SK-N-SH (cell line): ENCODE results near the gene LDB2. TPM values are rescaled to one million over a fixed set of nuclear protein-coding genes. Genes with fewer than 3 reads are reported as not detected.

Experiments used
- CTCF ChIA-PET: fragments of 300-600, 350-600 bp; formaldehyde crosslinking; extraction: SDS; loops from one replicate; lab custom pipeline; 2021; lab: Yijun Ruan, JAX
- POLR2A ChIA-PET: fragments of 350-600 bp; sonication (Branson Sonifier 250); formaldehyde crosslinking; extraction: SDS; loops from one replicate; lab custom pipeline; 2020; ENCODE audit warnings: antibody characterized with exemption, inconsistent platforms; lab: Yijun Ruan, JAX
- DNase-seq: peaks from one replicate; pipeline ENCODE4 v3.0.0; 2012
- H2AFZ ChIP-seq: fragments of 200-600 bp; sonication (generic); 2 replicates; pipeline ENCODE4 v1.8.1; 2016; ENCODE audit warnings: antibody characterized with exemption, mild to moderate bottlenecking, low read depth
- H3F3A ChIP-seq: fragments of 200-600 bp; sonication (generic); replicated peaks from 2 replicates; pipeline ENCODE3; 2016; ENCODE audit warnings: antibody characterized with exemption, mild to moderate bottlenecking; ENCODE audit not compliant: insufficient read depth
- H3K27ac ChIP-seq, 2 experiments: fragments of 200-500 bp in 1 of 2; fragments of 200-600 bp in 1 of 2; sonication (Bioruptor generic) in 1 of 2; sonication (generic), shearing (Covaris generic) in 1 of 2; 2 replicates each; pipeline versions ENCODE4 v1.5.1 to v1.6.1; 2014 to 2016; ENCODE audit warnings: low read depth in 2 of 2, inconsistent platforms in 1 of 2, low read length in 1 of 2, mild to moderate bottlenecking in 1 of 2, mixed read lengths in 1 of 2
- H3K27me3 ChIP-seq: fragments of 200-600 bp; sonication (generic), shearing (Covaris generic); 2 replicates; pipeline ENCODE4 v1.6.1; 2016; ENCODE audit warnings: mixed run types; ENCODE audit not compliant: insufficient read depth
- H3K36me3 ChIP-seq, 2 experiments: fragments of 200-500 bp in 1 of 2; fragments of 200-600 bp in 1 of 2; sonication (Bioruptor generic) in 1 of 2; sonication (generic) in 1 of 2; replicated peaks in 1 of 2; 2 replicates each; pipeline versions ENCODE3 to v1.5.1; 2014 to 2016; ENCODE audit warnings: low read length in 1 of 2, mild to moderate bottlenecking in 1 of 2; ENCODE audit not compliant: insufficient read depth in 2 of 2, control insufficient read depth in 1 of 2
- H3K4me1 ChIP-seq, 2 experiments: fragments of 200-500 bp in 1 of 2; fragments of 200-600 bp in 1 of 2; sonication (Bioruptor generic) in 1 of 2; sonication (generic), shearing (Covaris generic) in 1 of 2; 2 replicates each; pipeline versions ENCODE4 v1.5.1 to v1.6.1; 2014 to 2016; ENCODE audit warnings: low read depth in 1 of 2, low read length in 1 of 2, mixed run types in 1 of 2; ENCODE audit not compliant: insufficient read depth in 2 of 2, control insufficient read depth in 1 of 2
- H3K4me2 ChIP-seq: fragments of 200-600 bp; sonication (generic), shearing (Covaris generic); 2 replicates; pipeline ENCODE4 v1.6.1; 2017; ENCODE audit warnings: mixed run types
- H3K4me3 ChIP-seq, 2 experiments: fragments of 200-500 bp in 1 of 2; fragments of 200-600 bp in 1 of 2; sonication (Bioruptor generic) in 1 of 2; sonication (generic), shearing (Covaris generic) in 1 of 2; 2 replicates each; pipeline versions ENCODE4 v1.5.1 to v1.8.1; 2014 to 2016; ENCODE audit warnings: low read depth in 2 of 2, inconsistent platforms in 1 of 2, low read length in 1 of 2, mild to moderate bottlenecking in 1 of 2, mixed read lengths in 1 of 2, moderate library complexity in 1 of 2
- H3K79me2 ChIP-seq: fragments of 200-600 bp; sonication (generic); 2 replicates; pipeline ENCODE4 v1.8.1; 2017; ENCODE audit warnings: mild to moderate bottlenecking; ENCODE audit not compliant: insufficient read depth
- H3K9ac ChIP-seq: fragments of 200-600 bp; sonication (generic); 2 replicates; pipeline ENCODE4 v1.6.1; 2017; ENCODE audit warnings: mixed run types
- H3K9me2 ChIP-seq: fragments of 200-600 bp; sonication (generic); 2 replicates; pipeline ENCODE4 v1.6.1; 2017; ENCODE audit warnings: mixed run types
- H3K9me3 ChIP-seq: fragments of 200-600 bp; sonication (generic); 2 replicates; pipeline ENCODE4 v1.6.1; 2017; ENCODE audit warnings: mixed run types, mild to moderate bottlenecking, moderate library complexity
- H4K20me1 ChIP-seq: fragments of 200-600 bp; sonication (generic); 2 replicates; pipeline ENCODE4 v1.6.1; 2017; ENCODE audit warnings: mild to moderate bottlenecking, mixed run types; ENCODE audit not compliant: insufficient read depth
- CTCF ChIP-seq: fragments of 200-600 bp; sonication (generic); IDR thresholded peaks from 2 replicates; pipeline ENCODE4 v1.6.1; 2017; ENCODE audit warnings: antibody characterized with exemption, mild to moderate bottlenecking, moderate library complexity
- EP300 ChIP-seq, 2 experiments: IDR thresholded peaks; 2 replicates each; pipeline versions ENCODE4 v1.4.0 to v1.6.1; 2012; ENCODE audit warnings: borderline replicate concordance in 1 of 2, low read depth in 1 of 2, low read length in 1 of 2
- FOSL2 ChIP-seq: IDR thresholded peaks from 2 replicates; pipeline ENCODE4 v1.4.0; 2012; ENCODE audit warnings: low read depth, mild to moderate bottlenecking, moderate library complexity, borderline replicate concordance
- GABPA ChIP-seq: IDR thresholded peaks from 2 replicates; pipeline ENCODE4 v1.4.0; 2012; ENCODE audit warnings: low read depth, mild to moderate bottlenecking
- GATA2 ChIP-seq: sonication (generic); formaldehyde crosslinking; IDR thresholded peaks from 2 replicates; pipeline ENCODE4 v1.5.0; 2020; ENCODE audit warnings: mild to moderate bottlenecking, missing genetic modification reagents
- JUND ChIP-seq: IDR thresholded peaks from 2 replicates; pipeline ENCODE4 v1.4.0; 2012
- MAX ChIP-seq: IDR thresholded peaks from 2 replicates; pipeline ENCODE4 v1.4.0; 2012; ENCODE audit warnings: low read depth
- MEF2A ChIP-seq: IDR thresholded peaks from 2 replicates; pipeline ENCODE4 v1.4.0; 2012; ENCODE audit warnings: low read depth, borderline replicate concordance
- NFIC ChIP-seq: IDR thresholded peaks from 2 replicates; pipeline ENCODE4 v1.4.0; 2012; ENCODE audit warnings: borderline replicate concordance
- PBX3 ChIP-seq: IDR thresholded peaks from 2 replicates; pipeline ENCODE4; 2012
- POLR2AphosphoS5 ChIP-seq: IDR thresholded peaks from 2 replicates; pipeline ENCODE4 v1.6.1; 2012; ENCODE audit warnings: low read depth, low read length
- RAD21 ChIP-seq: IDR thresholded peaks from 2 replicates; pipeline ENCODE4 v1.6.1; 2012; ENCODE audit warnings: mild to moderate bottlenecking, low read length
- REST ChIP-seq: IDR thresholded peaks from 2 replicates; pipeline ENCODE4 v1.6.1; 2012; ENCODE audit warnings: mild to moderate bottlenecking, low read depth, low read length, moderate library complexity
- RFX5 ChIP-seq: IDR thresholded peaks from 2 replicates; pipeline ENCODE4 v1.6.1; 2012; ENCODE audit warnings: mild to moderate bottlenecking, improper control_type of control experiment, low read length
- RXRA ChIP-seq: IDR thresholded peaks from 2 replicates; pipeline ENCODE4 v1.4.0; 2012; ENCODE audit warnings: low read depth, mild to moderate bottlenecking, borderline replicate concordance
- TEAD4 ChIP-seq: IDR thresholded peaks from 2 replicates; pipeline ENCODE4 v1.4.0; 2012; ENCODE audit warnings: mild to moderate bottlenecking, borderline replicate concordance; ENCODE audit not compliant: insufficient read depth
- USF2 ChIP-seq: fragments of 150-350 bp; IDR thresholded peaks from 2 replicates; pipeline ENCODE4 v1.6.1; 2017; ENCODE audit warnings: antibody characterized with exemption, low read length, low read depth, borderline replicate concordance
- ZBTB33 ChIP-seq: IDR thresholded peaks from 2 replicates; pipeline ENCODE4 v1.4.0; 2012; ENCODE audit warnings: low read depth, borderline replicate concordance
- WGBS: methylation state at CpG from one replicate; pipeline ENCODE4 v1.1.6; 2017; ENCODE audit warnings: low lambda C conversion rate; 5-methylcytosine and 5-hydroxymethylcytosine counted together
- polyA plus RNA-seq, 3 experiments: library from polyadenylated mRNA; depleted of rRNA; stranded (reverse); fragments of >200 nt; gene quantifications; 2 replicates each; pipeline ENCODE4 v1.2.3, GENCODE V29; 2012

The LDB2 gene
- polyA plus RNA-seq, 1 of the 3 experiments (the other 2 are of a cell fraction): 11.0 TPM

- TF ChIP-seq MEF2A: no peak
- TF ChIP-seq GABPA: no peak
- TF ChIP-seq RFX5: no peak
- no peak for TF ChIP-seq JUND
- TF ChIP-seq NFIC: no peak
- TF ChIP-seq RAD21: no peak
- no peak for TF ChIP-seq MAX
- no peak for TF ChIP-seq EP300 (IDR thresholded peaks at IDR 0.05; ENCODE audit: borderline replicate concordance in 1 of 2, low read depth in 1 of 2, low read length in 1 of 2)
- no peak for TF ChIP-seq POLR2AphosphoS5
- TF ChIP-seq, all 33 proteins: peak for 0
Observed at GRCh38 chr4:16705341-16705740, 193.1 kb downstream of the LDB2 start (continued).

GRCh38 chr4:16704489-16704888 is 194.0 kb downstream of the LDB2 start:
- H3K4me3 ChIP-seq: no peak overlapping the region
- H3K9me3 ChIP-seq: no peaks in the 10 kb centered on the region
- H3K9ac ChIP-seq: no peak overlapping the region
- ChIA-PET POLR2A (no interaction called here), CTCF (interaction anchor here (1.6 kb wide), 1 partner anchor 62 kb away, joined by 4 read pairs; no protein-coding TSS in a partner anchor)
- no peak overlapping the region for H3K4me2 ChIP-seq
- H3K27ac ChIP-seq: no peak overlapping the region
- DNase-seq: no peak
- no peaks in the 10 kb centered on the region for H3K9me2 ChIP-seq
- H3K79me2 ChIP-seq: no peaks in the 10 kb centered on the region
- WGBS: 52% methylated on average over 2 of the region's 2 CpGs
- H3K4me1 ChIP-seq: no peaks in the 10 kb centered on the region
- H3K36me3 ChIP-seq: no peaks in the 10 kb centered on the region
- H3F3A ChIP-seq: no peaks in the 10 kb centered on the region
- no peak overlapping the region for H2AFZ ChIP-seq
- no peaks in the 10 kb centered on the region for H3K27me3 ChIP-seq
- TF ChIP-seq JUND (no peak), REST (no peak), FOSL2 (no peak), ZBTB33 (no peak), GABPA (no peak), CTCF (no peak), NFIC (no peak), MAX (no peak), GATA2 (CRISPR knock-in tag) (no peak), EP300 (IDR thresholded peaks at IDR 0.05; ENCODE audit: borderline replicate concordance in 1 of 2, low read depth in 1 of 2, low read length in 1 of 2) (no peak), RXRA (no peak), TEAD4 (no peak), USF2 (no peak), PBX3 (no peak)
- H4K20me1 ChIP-seq: no peaks in the 10 kb centered on the region
